ENCODE measurements around the gene P4HTM.

The P4HTM gene

DNA sequence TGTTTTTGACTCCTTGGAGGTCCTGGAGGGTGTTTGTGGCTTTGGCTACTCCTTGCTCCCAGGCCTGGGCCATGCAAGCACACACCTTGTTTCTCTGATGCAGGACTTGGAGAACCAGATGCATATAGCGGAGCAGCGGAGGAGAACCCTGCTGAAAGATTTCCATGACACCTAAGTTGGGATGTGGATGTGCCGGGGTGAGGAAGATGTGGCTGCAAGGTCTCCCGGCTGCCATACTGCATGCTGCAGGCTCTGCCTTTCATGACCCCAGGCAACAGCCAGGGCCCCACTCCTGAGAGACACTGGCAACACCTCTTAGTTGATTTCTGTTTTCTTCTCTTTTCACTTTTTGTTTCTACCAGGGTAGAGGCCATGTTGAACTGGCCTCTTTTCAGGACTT is 6.9 kb upstream of the P4HTM start:
- DNase-seq (ENCODE audit: low spot score) = no peak

DNA sequence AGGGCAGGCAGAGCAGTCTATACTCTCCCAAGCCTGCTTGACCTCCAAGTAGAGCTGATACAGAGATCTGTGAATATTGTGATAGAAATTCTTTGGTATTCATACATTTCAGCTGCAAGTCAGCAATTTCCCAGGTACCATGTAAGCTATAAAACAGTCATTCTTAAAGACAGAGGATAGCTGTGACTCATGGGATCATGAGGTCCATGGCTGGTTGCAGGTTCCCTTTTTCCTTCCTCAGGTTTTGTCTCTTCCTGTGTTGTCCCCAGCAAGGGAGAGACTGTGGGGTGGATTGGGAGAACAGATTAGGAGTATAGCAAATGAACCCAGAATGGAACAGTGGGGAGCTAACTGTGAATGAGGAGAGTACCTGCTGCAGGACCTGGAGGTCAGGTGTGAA is 5.4 kb upstream of the P4HTM start:
- DNase-seq (ENCODE audit: low spot score) = no peak

DNA sequence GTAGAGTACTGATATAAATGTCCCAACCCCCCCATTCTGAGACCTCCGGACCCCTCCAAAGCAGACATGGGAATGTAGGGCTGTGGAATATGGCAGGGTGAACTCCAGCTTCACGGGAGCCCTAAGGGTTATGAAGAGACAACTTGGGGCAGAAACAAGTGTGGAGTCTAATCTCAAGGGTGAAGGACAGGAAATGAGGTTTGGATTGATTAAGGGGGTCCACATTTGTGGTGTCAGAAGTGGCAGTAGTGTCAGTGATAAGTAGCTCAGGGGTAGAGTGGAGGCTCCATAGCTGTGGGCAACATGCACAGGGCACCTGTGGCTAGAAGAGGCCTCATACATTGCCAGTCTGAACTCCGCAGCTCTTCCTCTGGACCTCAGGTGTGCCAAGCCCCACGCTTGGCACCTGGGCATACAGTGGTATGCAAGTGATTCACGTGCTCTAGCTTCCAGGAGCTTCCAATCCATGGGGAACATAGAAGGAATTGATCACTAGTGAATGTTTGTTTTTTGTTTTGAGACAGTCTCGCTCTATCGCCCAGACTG is 4.1 kb upstream of the P4HTM start:
- no peak for DNase-seq (ENCODE audit: low spot score)

DNA sequence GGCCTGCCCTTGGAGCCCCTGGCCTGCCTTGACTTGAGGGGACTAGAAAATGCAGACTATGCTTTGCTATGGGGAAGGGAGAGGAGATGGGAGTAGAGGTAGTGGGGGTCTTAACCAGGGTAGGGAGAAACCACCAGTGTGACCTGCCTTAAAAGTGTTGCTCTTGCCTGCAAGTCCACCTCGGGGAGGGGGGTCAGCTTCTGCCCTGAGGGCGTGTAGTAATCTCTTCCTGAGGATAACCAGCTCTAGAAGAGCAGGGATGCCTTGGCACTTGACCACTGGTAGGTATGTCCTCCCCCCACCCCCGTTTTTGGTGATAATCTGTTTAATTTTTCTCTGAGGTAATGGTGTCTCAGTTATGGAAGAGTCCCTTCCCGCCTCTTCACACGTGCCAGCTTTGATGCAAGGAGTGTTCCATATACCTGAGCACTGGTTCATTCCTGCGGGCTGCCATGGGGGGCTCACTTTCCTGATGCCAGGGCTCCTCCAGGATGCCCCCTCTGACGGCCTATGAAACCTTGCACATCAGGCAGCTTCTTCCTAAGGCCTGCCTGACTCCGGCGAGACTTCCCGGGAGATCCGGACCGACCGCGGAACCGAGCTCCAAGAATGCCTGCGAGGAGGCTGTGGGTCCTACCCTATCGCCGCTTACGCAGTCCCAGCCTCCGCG is 780 bp upstream of the P4HTM start:
- DNase-seq (ENCODE audit: low spot score) = no peak

DNA sequence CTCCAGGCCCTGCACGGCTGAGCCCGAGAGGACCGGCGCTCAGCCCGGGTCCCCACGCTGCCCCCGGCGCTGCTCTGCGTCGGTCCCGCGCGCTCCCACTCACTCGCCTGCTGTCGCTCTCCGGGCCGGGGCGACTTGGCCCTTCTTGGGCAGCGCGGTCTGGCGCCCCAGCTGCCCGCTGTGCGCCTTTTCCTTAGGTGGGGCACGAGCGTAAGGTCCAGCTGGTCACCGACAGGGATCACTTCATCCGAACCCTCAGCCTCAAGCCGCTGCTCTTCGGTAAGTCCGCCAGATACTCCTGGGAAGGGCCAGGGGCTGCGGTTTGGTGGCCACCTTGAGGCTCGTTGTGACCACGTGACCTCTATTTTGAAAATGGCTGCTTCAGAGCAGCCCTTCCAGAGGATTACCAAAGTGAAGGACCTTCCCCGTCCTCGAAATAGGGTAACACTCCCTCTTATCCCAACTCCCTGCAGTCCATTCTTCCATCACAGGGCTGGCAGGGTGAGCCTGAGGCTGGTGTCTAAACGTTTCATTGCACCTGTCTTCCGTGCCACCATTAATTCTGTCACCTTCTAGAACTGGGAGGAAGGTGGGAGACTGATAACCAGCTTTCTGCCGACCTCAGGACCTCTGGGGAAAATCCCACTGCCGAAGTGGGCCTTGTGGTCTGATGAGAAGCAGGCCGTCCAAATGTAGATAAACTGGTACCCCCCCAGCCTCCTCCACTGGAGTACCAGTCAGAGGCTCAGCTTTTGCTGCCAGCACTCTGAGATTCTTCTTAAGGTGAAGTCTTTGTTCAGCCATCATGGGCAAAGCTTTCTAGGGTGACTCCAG is 812 bp downstream of the P4HTM start:
- DNase-seq (ENCODE audit: low spot score) = peak; percentile 31

DNA sequence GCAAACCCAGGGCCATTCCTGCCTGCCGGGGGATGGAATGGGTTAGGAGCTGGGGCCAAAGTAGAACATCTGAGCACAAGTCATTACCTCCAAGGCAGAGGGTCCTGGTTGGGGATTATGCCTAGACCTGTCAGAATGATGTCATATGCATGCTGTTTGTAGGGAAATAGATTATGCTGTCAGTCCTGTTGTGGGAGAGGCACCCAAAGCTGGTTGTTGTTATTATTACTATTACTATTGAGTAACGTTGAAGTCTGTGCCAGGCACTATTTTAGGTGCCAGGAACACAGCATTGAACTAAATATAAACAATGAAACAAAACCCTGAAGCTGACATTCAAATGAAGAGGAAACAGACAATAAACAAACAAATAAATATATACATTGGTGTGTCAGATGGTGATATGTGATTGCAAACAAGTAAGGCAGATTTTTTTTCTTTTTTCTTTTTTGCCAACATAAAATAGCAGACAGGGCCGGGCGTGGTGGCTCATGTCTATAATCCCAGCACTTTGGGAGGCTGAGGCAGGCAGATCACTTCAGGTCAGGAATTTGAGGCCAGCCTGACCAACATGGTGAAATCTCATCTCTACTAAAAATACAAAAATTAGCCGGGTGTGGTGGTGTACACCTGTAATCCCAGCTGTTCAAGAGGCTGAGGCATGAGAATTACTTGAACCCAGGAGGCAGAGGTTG is 2.0 kb downstream of the P4HTM start:
- DNase-seq (ENCODE audit: low spot score) = no peak

DNA sequence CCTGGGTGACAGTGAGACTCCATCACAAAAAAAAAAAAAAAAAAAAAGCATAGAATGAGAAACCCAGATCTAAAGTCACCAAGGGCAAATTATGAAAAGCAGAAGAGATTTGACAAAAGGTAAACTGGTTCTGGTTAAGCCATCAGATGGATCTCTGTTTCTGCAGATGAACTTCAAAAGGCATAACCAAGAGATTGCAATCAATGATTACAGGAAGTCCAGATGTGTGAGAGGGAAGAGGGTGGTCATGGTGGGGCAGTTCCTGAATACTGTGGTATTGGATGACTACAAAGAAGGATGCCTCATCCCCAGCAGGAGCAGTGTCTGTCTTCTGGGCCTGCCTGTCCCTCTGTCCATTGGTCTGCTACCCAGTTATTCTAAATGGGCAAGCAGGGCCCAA is 3.8 kb downstream of the P4HTM start:
- DNase-seq (ENCODE audit: low spot score) = no peak

DNA sequence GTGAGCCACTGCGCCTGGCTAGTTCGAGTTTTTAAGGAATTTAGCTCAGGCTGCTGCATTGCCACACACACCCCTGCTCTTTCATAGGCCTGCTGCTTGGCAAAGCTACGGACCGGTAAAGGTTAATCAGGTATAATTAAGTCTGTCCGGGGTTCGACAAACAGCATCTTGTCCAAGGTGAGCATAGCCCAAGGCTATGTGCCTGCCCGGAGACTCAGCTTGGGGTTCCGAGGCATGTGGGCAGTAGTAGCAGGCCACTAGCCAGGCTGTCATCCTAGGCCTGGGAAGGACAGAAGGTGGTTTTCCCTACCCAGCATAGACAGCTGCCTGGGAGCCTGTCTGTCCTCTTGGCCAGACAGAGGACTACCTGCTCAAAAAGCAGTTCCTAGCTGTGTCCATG is 6.6 kb downstream of the P4HTM start:
- no peak for DNase-seq (ENCODE audit: low spot score)

DNA sequence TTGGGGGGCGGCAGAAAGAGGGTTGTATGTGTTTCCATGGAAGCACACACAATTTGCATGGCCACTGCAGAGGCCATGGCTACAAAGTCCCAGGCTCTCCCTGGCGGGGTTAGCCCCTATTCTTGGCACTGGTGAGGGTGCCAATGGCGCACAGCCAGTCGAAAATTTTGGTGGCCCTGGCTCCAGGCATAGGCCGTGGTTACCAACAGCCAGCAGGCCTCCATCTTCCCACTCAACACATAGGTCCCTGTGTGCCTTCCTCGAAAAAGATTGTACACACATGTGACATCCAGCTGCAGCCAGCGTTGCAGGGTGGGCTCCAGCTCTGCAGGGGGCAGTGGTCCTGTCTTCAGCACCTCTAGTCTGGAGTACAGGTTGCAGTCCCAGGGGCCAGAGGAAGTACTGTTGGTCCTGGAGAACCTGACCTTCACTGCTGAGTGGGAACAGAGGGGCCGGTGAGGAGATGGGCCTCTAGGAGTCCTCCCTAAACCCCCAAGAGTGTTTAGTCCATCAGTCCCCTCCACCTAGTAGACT is 7.1 kb downstream of the P4HTM start:
- no peak for DNase-seq (ENCODE audit: low spot score)

DNA sequence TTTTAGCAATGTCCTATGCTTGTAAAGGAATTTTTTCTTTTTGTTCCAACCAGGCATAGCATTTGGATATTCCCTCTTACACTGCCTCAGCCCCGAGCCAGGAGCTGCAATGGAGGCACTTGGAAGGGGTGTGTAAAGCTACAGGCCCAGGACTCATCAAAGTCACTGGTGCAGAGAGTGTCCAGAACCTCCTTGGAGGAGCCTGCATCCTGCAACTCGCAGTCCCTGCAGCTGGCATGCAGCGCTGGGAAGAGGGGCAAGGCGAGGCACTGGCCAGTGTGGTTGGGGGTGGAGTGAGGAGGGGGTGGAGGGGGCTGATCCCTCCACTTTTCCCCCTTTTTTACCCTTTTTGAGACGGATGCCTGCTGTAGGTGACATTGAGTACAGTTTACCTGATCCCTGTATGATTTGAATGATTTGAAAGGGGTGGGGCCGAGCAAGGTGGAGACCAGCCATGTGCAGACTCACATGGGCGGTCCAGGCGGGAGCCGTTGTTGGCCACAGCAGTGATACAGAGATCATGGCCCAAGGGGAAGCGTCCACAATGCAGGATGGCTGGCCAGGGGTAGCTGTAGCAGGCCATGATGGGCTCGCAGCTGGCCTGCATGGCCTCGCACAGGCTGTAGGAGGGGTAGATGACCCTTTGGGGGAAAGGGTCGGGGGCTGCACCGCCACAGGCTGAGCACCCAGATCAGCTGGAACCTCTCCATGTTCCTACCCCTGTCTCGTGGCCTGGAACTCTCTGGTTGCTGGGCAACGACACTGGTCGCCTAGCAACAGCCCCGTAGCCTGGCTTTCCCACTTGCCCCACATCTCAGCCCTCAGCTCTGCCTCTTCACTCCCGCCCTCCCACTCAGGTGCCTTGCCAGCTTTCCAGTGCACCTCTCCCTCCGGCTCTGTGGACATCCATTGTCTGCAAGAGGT is 7.9 kb downstream of the P4HTM start:
- no peak for DNase-seq (ENCODE audit: low spot score)

DNA sequence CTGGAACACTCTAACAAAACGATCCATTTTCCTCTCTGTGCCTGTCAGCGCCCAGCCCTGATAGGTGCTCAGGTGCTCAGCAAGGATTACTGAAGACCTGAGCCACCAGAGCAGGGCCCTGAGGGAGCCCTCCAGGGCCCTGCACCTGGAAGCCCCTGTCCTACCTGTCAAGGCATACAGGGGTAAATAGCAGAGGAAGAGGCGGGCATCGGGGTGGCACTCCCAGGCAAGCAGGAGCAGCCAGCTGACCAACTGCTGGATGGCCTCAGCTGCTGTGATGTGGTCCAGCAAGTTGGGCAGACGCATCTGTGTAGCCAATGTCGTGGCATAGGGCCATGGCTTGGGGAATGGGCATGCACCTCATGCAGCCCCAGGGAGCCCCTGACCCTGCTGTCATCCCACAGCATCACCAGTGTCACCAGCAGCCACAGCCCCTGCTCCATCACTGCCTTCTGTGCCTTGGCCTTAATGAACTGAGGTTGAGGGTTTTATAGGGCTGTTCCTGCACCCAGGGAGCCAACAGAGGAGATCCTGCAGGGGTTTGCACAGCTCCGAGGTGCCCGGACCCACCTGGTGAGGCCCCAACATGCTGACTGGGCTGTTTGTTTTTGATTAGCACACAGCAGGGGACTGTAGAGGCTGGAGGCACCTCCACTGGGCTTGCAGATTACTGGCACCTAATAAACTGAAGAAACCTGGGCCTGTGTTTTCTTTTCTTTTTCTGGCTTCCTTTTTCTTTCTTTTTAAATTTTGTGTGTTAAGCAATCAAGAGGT is 9.2 kb downstream of the P4HTM start:
- DNase-seq (ENCODE audit: low spot score) = no peak

DNA sequence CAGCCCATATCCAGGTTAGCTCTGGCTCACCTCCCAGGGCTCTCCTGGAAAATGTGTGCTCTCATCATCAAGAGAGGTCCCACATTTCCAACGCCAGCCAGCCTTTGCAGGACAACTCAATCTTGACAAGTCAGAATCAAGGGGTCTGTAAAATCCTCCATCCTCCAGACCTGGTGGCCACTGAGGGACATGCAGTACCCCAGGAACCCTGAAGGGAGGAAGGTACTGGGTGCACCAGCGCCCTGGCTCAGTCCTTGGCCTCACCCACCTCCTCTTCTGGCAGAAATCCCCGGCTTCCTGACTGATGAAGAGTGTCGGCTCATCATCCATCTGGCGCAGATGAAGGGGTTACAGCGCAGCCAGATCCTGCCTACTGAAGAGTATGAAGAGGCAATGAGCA is 11.1 kb downstream of the P4HTM start:
- DNase-seq (ENCODE audit: low spot score) = no peak

DNA sequence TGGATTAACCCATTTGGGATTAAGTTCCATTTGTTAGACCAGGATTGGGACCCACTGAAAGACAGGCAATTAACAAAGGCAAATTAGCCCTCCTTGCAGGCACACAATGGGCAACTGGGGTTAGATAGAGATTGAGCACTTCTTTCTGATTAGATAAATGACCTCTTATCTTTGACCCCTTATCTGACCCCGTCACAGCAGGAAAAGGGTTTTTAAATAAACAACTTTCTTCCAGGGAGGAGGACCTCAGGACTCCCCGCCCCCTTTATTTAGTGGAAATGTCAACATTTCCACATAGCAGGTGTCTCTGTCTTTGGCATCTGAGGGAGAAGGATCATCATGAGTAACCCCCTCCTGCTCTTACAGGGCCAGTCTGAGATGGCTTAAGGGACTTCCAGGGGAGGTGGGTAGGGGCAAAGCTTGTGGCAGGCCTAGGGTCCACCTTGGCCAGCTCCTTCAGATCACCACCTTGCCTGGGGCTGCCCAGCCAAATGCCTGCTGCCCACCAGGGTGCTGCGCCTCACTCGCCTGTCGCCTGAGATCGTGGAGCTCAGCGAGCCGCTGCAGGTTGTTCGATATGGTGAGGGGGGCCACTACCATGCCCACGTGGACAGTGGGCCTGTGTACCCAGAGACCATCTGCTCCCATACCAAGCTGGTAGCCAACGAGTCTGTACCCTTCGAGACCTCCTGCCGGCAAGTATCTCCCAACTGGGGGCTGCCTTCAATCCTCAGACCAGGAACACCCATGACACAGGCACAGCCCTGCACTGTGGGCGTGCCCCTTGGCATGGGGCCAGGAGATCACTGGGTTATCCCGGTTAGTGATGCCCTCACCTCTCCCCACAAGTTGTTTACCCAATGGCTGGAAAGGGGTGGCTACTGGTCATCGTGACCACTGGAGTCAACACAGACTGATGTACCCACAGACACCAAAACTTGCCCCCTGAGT is 14.6 kb downstream of the P4HTM start:
- no peak for DNase-seq (ENCODE audit: low spot score)

DNA sequence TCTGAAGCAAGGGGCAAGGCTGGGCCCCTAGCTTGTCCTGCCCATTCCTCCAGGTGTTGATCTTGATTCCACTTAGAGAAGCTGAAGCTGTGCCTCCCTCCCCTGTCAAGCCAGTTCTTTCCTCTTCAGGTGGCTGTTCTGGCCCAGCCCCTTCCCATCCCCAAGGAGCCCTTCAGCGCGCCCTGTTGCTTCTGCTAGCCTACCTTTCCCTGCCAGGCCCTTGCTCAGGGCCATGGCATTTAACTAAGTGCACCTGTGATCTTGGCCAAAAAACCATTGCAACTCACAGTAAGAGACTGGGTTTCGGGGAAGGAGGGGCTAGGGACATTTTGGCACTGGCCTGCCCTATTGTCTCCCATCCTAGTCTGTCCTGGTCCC is 15.3 kb downstream of the P4HTM start:
- no peak for DNase-seq (ENCODE audit: low spot score)

DNA sequence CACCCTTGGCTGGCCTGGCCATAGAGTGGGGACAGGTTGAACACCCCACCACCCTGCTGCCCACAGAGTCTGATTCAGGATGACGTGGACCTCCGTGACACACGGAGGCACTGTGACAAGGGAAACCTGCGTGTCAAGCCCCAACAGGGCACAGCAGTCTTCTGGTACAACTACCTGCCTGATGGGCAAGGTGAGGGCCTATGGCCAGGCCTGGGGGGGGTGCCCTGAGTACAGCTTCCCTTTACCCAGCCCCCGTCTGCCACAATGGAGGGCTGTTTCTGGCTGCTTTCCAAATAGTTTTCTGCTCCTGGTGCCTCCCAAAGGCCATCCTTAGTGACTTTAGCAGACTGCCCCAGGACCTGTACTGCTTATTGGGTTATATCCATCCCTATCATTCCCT is 16.0 kb downstream of the P4HTM start:
- DNase-seq (ENCODE audit: low spot score) = no peak

DNA sequence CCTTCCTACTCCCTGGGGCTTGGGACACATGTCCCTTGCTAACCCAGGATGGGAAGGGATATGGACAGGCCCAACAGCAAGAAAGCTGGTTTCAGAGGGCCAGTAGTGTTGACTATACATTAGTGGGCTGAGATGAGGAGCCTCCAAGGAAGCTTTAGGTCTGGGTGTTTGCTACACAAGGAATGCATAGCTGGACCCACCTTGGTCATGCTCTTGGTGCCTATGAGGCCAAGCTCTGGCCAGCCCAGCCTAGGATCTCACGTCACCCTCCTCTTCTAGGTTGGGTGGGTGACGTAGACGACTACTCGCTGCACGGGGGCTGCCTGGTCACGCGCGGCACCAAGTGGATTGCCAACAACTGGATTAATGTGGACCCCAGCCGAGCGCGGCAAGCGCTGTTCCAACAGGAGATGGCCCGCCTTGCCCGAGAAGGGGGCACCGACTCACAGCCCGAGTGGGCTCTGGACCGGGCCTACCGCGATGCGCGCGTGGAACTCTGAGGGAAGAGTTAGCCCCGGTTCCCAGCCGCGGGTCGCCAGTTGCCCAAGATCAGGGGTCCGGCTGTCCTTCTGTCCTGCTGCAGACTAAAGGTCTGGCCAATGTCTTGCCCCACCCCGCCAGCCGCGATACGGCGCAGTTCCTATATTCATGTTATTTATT is 16.5 kb downstream of the P4HTM start:
- no peak for DNase-seq (ENCODE audit: low spot score)

DNA sequence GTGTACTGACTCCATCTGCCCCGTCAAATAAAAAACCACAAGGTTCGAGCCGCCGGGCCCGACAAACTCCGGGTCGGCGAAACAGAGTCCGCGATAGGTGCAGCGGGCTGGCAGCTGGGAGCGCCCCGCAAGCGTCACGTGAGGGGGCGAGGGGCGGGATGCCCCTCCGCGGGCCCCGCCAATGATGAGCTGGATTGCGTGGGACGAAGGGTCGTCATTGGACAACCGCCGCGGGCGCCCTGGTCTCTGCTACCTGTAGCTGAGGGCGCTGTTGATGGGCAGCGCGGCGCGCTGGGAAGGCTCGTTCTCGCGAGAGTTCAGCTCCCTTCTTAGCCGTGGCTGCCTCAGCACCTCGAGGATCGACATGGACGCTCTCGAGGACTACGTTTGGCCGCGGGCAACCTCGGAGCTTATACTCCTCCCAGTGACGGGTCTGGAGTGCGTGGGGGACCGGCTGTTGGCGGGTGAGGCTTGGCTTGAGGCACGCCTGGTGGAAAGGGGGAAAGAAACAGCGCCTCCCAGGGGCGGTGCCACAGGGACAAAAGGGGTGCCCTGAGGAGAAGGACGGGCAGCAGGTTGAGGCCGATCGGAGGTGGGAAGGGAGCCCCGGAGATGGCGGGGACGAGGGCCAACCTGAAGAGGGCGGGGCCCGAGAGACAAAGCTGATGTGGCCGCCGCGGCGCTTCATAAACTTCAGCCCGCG is 17.2 kb downstream of the P4HTM start, which contains the start of gene WDR6:
TSS of gene WDR6 (plus strand) at position 324 of the 703 bp plus-strand sequence. CDS start at position 365, 41 bp downstream.
- DNase-seq (ENCODE audit: low spot score) = peak; percentile 97
